Endothelial cell of umbilical vein (primary cell): Measurements from ENCODE around the gene PKHD1.

Experiments
- CTCF ChIP-seq, 2 donors: IDR thresholded peaks; 1 replicate in 1 of 2; 2 replicates in 1 of 2; pipeline ENCODE4 v1.5.1; 2011; ENCODE audit warnings: low read length in 2 of 2, mild to moderate bottlenecking in 2 of 2, moderate library complexity in 2 of 2, control low read depth in 1 of 2, inconsistent platforms in 1 of 2, low read depth in 1 of 2; ENCODE audit not compliant: insufficient read depth in 1 of 2; ENCODE audit errors: extremely low read depth in 1 of 2
- EZH2 ChIP-seq: IDR thresholded peaks from 2 replicates; pipeline ENCODE4 v1.6.1; 2012; ENCODE audit warnings: borderline replicate concordance, low read depth, mild to moderate bottlenecking, moderate library complexity, low read length, inconsistent platforms; ENCODE audit not compliant: severe bottlenecking
- MAX ChIP-seq: IDR thresholded peaks from 2 replicates; pipeline ENCODE4 v1.6.1; 2011; ENCODE audit not compliant: insufficient read depth, insufficient read length
- POLR2A ChIP-seq: IDR thresholded peaks from 2 replicates; pipeline ENCODE4 v1.6.1; 2012; ENCODE audit warnings: low read depth, mild to moderate bottlenecking, control low read depth, low read length

DNA sequence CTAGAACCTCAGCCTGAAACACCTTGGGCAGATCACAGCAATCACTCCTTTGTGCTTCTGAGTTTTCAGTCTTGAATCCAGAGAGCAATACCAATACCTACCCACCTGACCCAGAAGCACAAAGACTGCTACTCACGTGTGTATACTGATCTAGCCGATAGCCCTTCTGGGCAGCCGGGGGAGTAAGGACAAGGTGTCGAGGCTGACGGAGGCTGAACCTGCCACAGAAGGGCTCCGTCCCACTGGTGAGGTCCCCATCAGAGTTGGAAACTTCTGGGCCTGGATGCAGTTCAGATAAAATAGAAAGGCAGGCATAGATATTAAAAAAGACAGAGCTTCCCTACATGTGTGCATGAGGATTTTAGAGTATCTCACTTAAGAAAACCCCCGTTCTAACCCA is 32.0 kb downstream of the PKHD1 start:
- TF ChIP-seq CTCF (IDR thresholded peaks at IDR 0.05; ENCODE audit: extremely low read depth in 1 of 2, insufficient read depth in 1 of 2, low read depth in 1 of 2, low read length in 2 of 2): no peak
- no peak for TF ChIP-seq POLR2A
- TF ChIP-seq EZH2: no peak
- TF ChIP-seq MAX: no peak
